NB4 (cell line): ENCODE measurements around the gene KCNJ10.

Experiments used
- POLR2A ChIP-seq: IDR thresholded peaks from 2 replicates; pipeline ENCODE4 v1.6.1; 2011; ENCODE audit warnings: mild to moderate bottlenecking; ENCODE audit not compliant: insufficient read length; ENCODE audit errors: extremely low read depth
- TF ChIP-seq, protein P1 (sequence below): IDR thresholded peaks from one replicate; pipeline ENCODE4 v1.5.1; 2012; ENCODE audit warnings: low read depth, low read length

DNA sequence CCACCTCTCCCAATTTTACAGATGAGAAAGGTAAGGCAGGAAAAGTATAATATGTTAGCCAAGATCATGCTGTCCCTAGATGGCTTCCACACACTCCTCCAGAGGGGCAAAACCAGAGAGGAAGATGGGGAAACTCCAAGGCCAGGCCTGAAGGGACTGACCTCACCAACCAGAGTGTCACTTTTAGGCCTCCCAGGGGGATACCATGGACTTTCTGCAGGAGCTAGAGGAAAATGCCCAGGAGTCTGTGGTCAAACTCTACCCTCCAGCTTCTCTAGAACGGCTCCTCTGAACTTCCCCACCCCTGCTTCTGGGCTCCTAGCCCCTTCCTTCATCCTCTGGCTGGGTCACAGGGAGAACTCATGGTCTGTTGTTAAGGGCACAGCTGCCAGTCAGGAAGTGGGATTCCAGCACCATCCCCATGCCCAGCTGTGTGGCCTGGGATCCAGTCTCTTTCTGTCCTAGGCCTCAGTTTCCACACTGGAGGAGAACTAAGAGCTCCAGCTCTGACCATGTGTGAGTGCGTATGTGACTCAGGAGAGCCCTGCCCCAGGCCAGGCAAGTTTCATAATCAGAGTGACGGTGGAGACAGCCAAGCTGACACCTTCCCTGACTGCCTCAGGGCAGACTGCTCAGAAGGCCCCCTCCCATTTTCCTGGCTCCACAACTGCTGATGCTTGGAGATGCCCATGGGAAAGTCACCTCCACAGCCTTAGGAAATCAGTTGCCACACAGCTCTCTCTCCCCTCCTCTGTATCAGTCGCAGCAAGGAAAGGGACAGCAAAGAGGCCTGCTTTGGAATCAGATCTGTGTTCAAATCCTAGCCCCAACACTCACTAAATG, 26.5 kb upstream of the KCNJ10 start:
- TF ChIP-seq, protein P1, sequence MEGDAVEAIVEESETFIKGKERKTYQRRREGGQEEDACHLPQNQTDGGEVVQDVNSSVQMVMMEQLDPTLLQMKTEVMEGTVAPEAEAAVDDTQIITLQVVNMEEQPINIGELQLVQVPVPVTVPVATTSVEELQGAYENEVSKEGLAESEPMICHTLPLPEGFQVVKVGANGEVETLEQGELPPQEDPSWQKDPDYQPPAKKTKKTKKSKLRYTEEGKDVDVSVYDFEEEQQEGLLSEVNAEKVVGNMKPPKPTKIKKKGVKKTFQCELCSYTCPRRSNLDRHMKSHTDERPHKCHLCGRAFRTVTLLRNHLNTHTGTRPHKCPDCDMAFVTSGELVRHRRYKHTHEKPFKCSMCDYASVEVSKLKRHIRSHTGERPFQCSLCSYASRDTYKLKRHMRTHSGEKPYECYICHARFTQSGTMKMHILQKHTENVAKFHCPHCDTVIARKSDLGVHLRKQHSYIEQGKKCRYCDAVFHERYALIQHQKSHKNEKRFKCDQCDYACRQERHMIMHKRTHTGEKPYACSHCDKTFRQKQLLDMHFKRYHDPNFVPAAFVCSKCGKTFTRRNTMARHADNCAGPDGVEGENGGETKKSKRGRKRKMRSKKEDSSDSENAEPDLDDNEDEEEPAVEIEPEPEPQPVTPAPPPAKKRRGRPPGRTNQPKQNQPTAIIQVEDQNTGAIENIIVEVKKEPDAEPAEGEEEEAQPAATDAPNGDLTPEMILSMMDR = no peak
- no peak for TF ChIP-seq POLR2A
